SU-DHL-6 (cell line): ENCODE results near the gene MMP20.

Source experiments
- CTCF ChIP-seq: fragments of 200-600 bp; sonication (generic); IDR thresholded peaks from one replicate; pipeline ENCODE4 v1.5.1; 2017; ENCODE audit warnings: antibody characterized with exemption, mild to moderate bottlenecking, low read length, moderate library complexity; ENCODE audit not compliant: insufficient read depth, poor library complexity, severe bottlenecking
- EZH2phosphoT487 ChIP-seq: fragments of 200-600 bp; sonication (generic), shearing (Covaris generic); conservative IDR thresholded peaks from 2 replicates; pipeline ENCODE4 v1.6.1; 2018; ENCODE audit warnings: mild to moderate bottlenecking, antibody characterized with exemption, low read length, moderate library complexity, mixed read lengths

GRCh38 chr11:102564110-102564509 is 61.0 kb downstream of the MMP20 start:
- TF ChIP-seq CTCF (no peak), EZH2phosphoT487 (no peak)
